ENCODE results near the gene COL1A1.

The COL1A1 gene

GRCh38 chr17:50157891-50158290 lies 43.5 kb downstream of the COL1A1 start:
- peaks cover 28% of the 10 kb centered on the region for H3K4me1 ChIP-seq (ENCODE audit: low read length)
- no peak for DNase-seq
- no peaks in the 10 kb centered on the region for H3K36me3 ChIP-seq (replicated peaks; ENCODE audit: insufficient read depth, low read length)
- H3F3A ChIP-seq (ENCODE audit: insufficient read depth, low read length): peaks cover 29% of the 10 kb centered on the region
- no peaks in the 10 kb centered on the region for H3K79me2 ChIP-seq (ENCODE audit: low read length)
- no peak overlapping the region for H3K4me3 ChIP-seq (ENCODE audit: low read length)
- H3K9ac ChIP-seq (ENCODE audit: low read length): no peak overlapping the region
- H3K4me2 ChIP-seq (ENCODE audit: low read depth, low read length): no peak overlapping the region
- H3K9me3 ChIP-seq (replicated peaks; ENCODE audit: insufficient read depth, low read length): no peaks in the 10 kb centered on the region
- no peak for TF ChIP-seq EZH2 (optimal IDR thresholded peaks at IDR 0.05; ENCODE audit: low read depth, low read length)
- TF ChIP-seq EZH2phosphoT487 (IDR thresholded peaks at IDR 0.05; ENCODE audit: low read length): no peak
- no peaks in the 10 kb centered on the region for H4K20me1 ChIP-seq (ENCODE audit: insufficient read depth, low read length)
- H2AFZ ChIP-seq (ENCODE audit: low read length): no peak overlapping the region
- no peak overlapping the region for H3K27ac ChIP-seq (ENCODE audit: low read length)
- no peaks in the 10 kb centered on the region for H3K9me2 ChIP-seq (replicated peaks; ENCODE audit: insufficient read depth, low read length)
- no peaks in the 10 kb centered on the region for H3K27me3 ChIP-seq (replicated peaks; ENCODE audit: insufficient read depth, low read length)

GRCh38 chr17:50155115-50155819 lies 46.2 kb downstream of the COL1A1 start:
- Histone ChIP-seq H3K9ac (ENCODE audit: low read length) (peak overlapping the region; percentile 38), H3K27me3 (replicated peaks; ENCODE audit: insufficient read depth, low read length) (no peaks in the 10 kb centered on the region), H3F3A (ENCODE audit: insufficient read depth, low read length) (peaks cover 42% of the 10 kb centered on the region), H4K20me1 (ENCODE audit: insufficient read depth, low read length) (no peaks in the 10 kb centered on the region), H3K36me3 (replicated peaks; ENCODE audit: insufficient read depth, low read length) (no peaks in the 10 kb centered on the region), H3K9me3 (replicated peaks; ENCODE audit: insufficient read depth, low read length) (no peaks in the 10 kb centered on the region), H3K9me2 (replicated peaks; ENCODE audit: insufficient read depth, low read length) (no peaks in the 10 kb centered on the region), H3K4me1 (ENCODE audit: low read length) (peaks cover 33% of the 10 kb centered on the region), H3K4me2 (ENCODE audit: low read depth, low read length) (peak overlapping the region; percentile 72), H3K4me3 (ENCODE audit: low read length) (peak overlapping the region; percentile 25), H3K27ac (ENCODE audit: low read length) (peak overlapping the region; percentile 84), H3K79me2 (ENCODE audit: low read length) (peaks cover 4% of the 10 kb centered on the region), H2AFZ (ENCODE audit: low read length) (peak overlapping the region; percentile 27)
- TF ChIP-seq EZH2phosphoT487 (IDR thresholded peaks at IDR 0.05; ENCODE audit: low read length) (no peak), CTCF (IDR thresholded peaks at IDR 0.05; ENCODE audit: low read length) (no peak), EZH2 (optimal IDR thresholded peaks at IDR 0.05; ENCODE audit: low read depth, low read length) (no peak)
- DNase-seq: peak; percentile 58

- no peaks in the 10 kb centered on the region for H3K27me3 ChIP-seq (replicated peaks; ENCODE audit: insufficient read depth, low read length)
- no peaks in the 10 kb centered on the region for H3K36me3 ChIP-seq (replicated peaks; ENCODE audit: insufficient read depth, low read length)
- H3K9ac ChIP-seq (ENCODE audit: low read length): peak overlapping the region; percentile 38
- H3F3A ChIP-seq (ENCODE audit: insufficient read depth, low read length): peaks cover 42% of the 10 kb centered on the region
- H3K9me3 ChIP-seq (replicated peaks; ENCODE audit: insufficient read depth, low read length): no peaks in the 10 kb centered on the region
- no peaks in the 10 kb centered on the region for H3K9me2 ChIP-seq (replicated peaks; ENCODE audit: insufficient read depth, low read length)
- H3K27ac ChIP-seq (ENCODE audit: low read length): peak overlapping the region; percentile 84
- H2AFZ ChIP-seq (ENCODE audit: low read length): 0 out of 2 replicates have a peak overlapping the region, but pooled peaks have one; percentile 27
- H3K4me3 ChIP-seq (ENCODE audit: low read length): peak overlapping the region; percentile 25; the same call in 1 of the 2 replicates
- peak overlapping the region; percentile 72 for H3K4me2 ChIP-seq (ENCODE audit: low read depth, low read length)
- no peaks in the 10 kb centered on the region for H4K20me1 ChIP-seq (ENCODE audit: insufficient read depth, low read length)
- H3K4me1 ChIP-seq (ENCODE audit: low read length): peaks cover 33% of the 10 kb centered on the region
- peaks cover 10% of the 10 kb centered on the region for H3K79me2 ChIP-seq (ENCODE audit: low read length)
- TF ChIP-seq CTCF (IDR thresholded peaks at IDR 0.05; ENCODE audit: low read length): no peak
- no peak for TF ChIP-seq EZH2phosphoT487 (IDR thresholded peaks at IDR 0.05; ENCODE audit: low read length)
- no peak for TF ChIP-seq EZH2 (optimal IDR thresholded peaks at IDR 0.05; ENCODE audit: low read depth, low read length)
- peak; percentile 67 for DNase-seq
Observed at GRCh38 chr17:50154604-50155003, 46.8 kb downstream of the COL1A1 start.
